ENCODE results near the gene WDR87.
A peak's percentile ranks its signal among the peaks of the same experiment; 100 is the strongest.

The WDR87 gene

DNA sequence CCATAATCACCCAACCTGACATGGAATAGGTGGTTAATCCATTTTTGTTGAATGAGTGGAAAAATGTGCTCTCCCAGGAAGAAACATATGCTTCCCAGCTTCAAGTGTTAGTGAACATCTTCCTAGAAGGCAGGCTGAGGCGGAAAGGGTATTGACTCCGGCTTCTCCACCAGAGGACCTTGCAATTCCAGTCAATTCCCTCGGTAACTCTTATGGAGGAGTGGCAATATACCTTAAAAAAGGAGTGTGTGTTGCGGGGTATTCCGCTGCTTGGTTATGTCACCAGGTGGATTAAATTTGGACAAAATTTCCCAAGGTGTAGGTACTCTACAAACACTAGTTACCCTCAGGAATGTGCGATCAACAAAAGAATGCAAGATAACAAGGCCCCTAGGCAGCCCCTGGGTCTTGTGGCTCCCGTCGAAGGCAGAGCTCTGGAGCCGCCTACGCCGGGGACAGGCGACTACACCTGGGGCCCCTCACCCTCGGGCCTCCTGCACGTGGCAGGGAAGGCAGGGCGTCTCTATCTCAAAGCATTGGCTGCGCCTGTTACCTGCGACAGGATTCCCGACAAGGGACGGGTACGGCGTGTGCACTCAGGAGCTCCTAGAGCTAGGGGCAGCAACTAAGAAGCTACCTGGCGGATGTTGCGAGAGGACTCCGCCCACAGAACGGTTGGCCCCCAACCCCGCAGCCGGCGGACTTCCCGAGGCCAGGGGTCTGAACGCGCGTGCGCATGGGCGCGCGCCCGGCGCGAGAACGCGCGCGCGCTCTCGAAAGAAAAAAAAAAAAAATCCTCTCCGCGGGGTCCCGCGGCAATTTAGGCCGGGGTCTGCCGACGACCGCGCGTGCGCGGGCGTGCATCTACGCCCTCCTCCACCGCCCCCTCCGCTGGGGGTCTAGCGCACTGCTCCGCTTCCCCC lies at the start of gene WDR87:
Gene WDR87, minus strand, starts transcription at position 649 of the 923 bp plus-strand sequence. CDS start 8,355 bp downstream, outside the sequence.
- DNase-seq (ENCODE audit: low spot score), result peak; percentile 61

- DNase-seq (ENCODE audit: low spot score), result no peak
These were observed 49.6 kb upstream of the WDR87 start for GRCh38 chr19:37955986-37956385.

DNA sequence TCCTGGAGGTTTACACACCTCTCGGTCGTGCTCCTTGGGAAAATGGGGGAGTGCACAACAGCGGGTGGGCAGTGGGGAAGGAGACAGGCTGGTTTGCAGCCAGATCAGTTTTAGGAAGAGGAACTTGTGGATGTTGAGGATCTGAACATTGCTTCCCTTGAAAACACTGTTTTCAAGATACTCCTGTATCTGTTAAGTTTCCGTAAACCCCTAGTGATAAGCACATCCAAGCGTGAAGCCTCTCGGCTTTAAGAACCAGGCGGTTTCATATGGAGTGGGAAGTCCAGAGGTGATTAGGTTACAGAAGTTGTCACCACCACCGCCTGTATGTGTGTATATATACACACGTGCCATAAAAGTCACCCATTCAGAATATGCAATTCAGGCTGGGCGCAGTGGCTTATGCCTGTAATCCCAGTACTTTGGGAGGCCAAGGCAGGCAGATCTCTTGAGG lies 48.1 kb upstream of the WDR87 start:
- DNase-seq (ENCODE audit: low spot score), result no peak

DNA sequence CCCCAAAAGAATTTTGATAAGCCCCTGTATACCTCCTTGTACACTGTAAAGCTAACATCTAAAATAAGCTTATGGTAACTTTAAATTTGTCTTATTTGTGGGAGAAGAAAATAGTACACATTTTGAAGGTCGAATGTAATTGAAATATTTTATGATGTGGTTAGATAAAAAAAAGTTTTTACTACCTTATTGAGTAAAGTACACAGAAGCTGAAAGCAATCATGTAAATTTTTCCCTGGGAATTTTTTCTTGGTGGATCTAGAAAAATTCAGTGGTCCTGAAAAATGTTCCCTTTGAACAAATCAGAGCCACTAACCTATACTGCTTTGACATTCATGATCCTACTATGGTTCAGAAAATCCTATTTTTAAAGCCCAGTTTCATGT lies 47.5 kb upstream of the WDR87 start:
- no peak for DNase-seq (ENCODE audit: low spot score)

DNA sequence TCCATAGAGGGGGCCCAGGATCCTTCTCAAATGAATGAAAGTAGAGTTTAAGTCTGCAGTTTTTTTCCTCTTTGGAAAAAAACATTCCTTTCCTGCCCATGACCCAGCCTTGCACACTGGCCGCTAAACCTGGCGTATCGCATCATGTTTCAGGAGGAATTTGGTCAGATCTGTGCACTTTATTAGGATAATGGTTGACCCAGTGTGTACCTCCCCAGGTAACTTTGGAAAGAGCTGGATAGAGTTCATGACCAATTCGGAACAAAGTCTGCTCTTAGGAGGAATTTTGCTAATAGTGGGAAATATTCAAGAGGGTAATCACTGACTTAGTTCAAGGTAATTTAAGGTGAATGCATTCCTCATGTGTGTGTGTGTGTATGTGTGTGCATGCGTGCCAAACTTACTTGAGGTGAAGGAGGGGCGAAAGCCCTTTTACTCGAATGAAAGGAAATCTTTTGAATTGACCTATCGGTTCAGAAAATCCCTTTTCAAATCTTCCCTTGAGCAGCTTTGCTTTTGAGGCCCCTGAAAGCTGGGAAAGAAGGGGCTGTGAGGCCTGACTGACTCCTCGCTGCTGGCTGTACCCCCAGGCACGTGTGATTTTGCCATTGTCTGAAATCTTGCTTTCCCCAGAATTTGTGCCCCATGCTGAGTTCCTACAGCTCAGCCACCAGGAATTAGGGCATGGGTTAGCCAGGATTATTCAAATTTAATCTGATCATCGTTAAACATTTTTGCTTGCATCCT lies 47.0 kb upstream of the WDR87 start:
- peak; percentile 44 for DNase-seq (ENCODE audit: low spot score)

DNA sequence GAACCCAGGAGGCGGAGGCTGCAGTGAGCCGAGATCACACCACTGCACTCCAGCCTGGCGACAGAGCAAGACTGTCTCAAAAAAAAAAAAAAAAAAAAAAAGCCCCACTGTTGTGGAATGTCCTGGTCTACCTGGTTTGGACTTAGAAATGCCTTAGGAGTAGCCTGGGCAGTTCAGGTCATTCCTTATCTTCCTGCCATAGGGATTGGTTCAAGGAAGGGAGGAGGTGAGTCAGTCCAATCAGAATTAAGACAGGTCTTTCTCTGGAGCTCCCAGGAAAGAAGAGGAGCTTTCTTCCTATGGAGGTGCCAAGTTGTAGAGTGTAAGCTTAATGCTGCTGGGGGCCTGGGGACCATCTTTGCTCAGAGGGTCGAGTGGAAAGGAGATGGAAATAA lies 45.4 kb upstream of the WDR87 start:
- no peak for DNase-seq (ENCODE audit: low spot score)

GRCh38 chr19:37950471-37951175 lies 44.2 kb upstream of the WDR87 start:
- no peak for DNase-seq (ENCODE audit: low spot score)

DNA sequence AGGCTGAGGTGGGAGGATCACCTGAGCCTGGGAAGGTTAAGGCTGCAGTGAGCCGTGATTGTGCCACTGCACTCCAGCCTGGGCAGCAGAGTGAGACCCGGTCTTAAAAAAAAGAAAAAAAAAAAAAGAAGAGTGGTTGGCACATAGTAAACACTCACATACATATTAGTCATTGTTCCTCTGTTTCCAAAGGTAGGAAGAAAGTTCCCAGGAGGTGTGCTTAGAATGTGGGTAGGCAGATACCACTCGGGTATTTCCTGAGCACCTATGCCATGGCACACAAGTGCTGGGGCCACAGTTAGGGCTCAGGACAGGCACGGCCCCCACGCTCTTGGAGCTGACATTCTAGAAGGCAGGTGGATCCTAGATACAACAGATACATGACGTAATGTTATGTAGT lies 42.0 kb upstream of the WDR87 start:
- no peak for DNase-seq (ENCODE audit: low spot score)

- DNase-seq (ENCODE audit: low spot score), result no peak
These were observed 41.4 kb upstream of the WDR87 start for GRCh38 chr19:37947778-37948177.

DNA sequence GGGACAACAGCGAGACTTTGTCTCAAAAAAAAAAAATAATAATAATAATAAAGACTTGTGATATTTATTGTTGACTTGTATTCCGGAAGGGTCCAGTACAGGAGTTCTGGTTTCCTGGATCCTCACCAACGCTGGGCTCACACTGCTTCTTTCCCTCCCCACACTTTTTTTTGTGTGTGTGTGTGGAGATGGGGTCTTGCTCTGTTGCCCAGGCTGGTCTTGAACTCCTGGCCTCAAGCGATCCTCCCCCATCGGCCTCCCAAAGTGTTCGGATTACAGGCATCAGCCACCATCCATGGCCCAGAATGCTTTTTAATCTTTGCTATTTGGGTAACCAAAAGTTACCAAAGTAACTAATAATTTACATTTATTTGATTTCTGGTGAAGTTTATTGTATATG lies 39.7 kb upstream of the WDR87 start:
- no peak for DNase-seq (ENCODE audit: low spot score)

GRCh38 chr19:37943480-37943879 lies 37.1 kb upstream of the WDR87 start:
- no peak for DNase-seq (ENCODE audit: low spot score)

DNA sequence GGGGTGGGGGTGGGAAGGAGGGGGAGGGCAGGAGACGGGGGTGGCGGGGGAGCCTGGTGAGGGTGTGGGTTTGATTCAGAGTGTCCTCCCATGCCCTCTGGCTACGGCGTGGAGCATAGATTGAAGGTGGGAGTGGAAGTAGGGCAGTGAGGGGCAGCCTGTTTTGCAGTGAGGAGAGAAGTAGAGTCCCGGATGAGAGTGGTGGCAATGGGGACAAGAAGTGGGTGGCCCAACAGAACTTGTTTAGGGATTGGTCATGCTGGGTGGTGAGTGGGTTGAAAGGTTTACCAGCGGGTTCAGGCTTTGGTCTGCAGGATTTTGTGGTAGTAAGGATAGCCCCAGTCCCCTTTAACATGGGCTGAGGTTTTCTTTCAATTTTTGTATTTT lies 36.1 kb upstream of the WDR87 start:
- DNase-seq (ENCODE audit: low spot score), result no peak

GRCh38 chr19:37941782-37942515 lies 35.6 kb upstream of the WDR87 start:
- no peak for DNase-seq (ENCODE audit: low spot score)

DNA sequence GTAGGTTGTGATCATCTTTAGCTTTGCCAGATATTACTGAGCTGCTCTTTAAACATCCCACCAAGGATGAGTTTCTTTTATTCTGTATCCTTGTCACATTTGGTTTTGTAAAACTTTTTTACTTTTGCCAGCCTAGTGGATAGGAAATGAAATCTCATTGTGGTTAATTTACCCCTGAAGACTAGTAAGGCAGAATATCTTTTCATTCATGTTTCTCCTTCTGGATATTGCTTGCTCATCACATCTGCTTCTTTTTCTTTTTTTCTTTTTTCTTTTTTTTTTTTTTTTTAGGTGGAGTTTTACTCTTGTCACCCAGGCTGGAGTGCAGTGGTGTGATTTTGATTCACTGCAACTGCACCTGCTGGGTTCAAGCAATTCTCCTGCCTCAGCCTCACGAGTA lies 32.0 kb upstream of the WDR87 start:
- no peak for DNase-seq (ENCODE audit: low spot score)

DNA sequence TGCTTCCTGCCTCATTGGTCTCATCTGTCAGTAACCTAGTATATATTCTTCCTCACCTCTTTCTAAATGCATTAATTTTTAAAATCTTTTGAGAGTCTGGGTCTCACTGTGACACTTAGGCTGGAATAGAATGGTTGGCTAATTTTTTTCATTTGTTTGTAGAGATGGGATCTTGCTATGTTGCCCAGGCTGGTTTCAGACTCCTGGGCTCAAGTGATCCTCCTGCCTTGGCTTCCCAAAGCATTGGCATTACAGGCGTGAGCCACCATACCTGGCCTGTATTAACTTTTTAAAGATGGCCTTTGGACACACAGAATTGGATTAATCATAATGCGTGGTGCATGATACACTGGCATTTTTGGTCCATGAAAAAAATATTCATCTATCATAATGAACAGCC lies 30.5 kb upstream of the WDR87 start:
- no peak for DNase-seq (ENCODE audit: low spot score)

- DNase-seq (ENCODE audit: low spot score), result no peak
These were observed 29.8 kb upstream of the WDR87 start for GRCh38 chr19:37936166-37936565.

DNA sequence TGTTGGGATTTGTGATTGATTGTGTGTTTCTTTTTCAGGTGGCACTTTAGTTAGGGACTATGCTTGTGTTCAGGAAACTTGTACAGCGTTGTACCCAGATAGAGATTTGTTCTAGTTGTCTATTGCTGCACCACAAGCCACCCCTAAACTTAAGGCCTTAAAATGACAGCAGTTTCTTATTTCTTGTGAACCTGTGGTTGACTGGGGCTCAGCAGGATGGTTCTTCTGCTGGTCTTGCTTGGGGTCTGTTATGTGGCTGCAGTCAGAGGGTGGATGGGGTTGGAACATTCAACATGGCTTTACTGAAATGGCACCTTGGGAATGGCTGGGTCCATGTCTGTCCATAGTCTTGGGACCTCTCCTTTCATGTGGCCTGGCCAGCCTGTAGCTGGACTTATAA lies 28.9 kb upstream of the WDR87 start:
- DNase-seq (ENCODE audit: low spot score), result no peak

DNA sequence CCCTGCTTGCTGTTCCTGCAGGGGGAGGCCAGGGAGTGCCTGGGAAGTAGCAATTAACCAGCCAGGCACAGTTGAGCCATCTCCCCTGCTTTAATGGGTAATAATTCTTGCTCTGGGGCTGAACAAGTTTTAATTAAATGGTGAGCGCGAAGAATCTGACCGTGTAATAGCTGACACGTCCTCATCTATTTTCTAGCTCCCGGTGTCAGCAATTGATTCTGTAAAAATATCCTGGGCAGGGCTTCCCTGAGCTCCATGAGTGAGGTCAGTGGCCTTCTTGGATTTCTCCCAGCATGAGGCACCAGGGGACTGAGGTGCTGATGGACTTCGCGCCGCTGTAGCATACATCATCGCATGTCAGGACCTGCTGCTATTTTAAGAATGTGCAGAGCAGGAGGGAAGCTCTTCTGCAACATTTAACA lies 27.6 kb upstream of the WDR87 start:
- no peak for DNase-seq (ENCODE audit: low spot score)

DNA sequence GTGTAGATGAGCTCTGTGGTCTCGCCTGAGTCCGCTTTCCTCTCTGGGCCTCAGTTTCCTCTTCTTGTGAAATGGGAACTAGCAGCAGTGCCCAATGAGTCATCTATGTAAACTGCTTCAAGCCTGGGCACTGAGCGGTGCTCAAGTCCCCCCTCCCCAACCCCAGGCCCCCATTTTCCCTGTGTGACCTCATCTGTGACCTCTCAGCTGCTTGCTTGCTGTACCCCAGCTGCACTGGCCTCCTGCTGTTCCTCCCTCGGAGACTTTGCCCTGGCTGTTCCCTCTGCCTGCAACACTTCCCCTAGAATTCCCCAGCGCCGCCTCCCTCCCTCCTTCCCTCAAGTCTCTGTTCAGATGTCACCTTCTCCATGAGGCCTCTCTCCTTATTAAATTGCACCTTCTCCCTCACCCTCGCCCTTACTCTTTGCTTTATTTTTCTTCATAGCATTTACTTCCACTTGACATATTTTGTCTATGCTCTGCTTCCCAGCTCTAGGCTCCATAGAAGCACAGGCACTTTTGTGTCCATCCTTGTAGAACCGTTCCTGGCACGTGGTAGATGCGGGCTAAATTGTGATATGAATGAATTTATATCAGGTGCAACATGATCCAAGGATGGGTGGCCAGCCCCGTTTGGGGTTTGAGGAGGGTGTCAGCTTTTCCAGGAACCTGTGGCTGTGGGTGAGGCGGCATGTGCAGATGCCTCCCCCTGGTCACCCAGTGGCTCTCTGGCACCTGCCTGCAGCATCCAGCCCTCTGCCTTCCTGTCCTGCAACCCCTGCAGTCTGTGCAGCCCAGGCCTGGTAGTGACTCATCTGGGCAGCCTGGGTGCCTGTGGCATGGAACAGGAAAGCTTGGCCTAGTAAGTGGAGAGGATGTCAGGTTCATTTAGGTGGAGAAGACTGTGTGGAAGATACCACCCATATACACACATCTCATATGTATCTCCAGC lies 26.9 kb upstream of the WDR87 start:
- DNase-seq (ENCODE audit: low spot score), result peak; percentile 33

DNA sequence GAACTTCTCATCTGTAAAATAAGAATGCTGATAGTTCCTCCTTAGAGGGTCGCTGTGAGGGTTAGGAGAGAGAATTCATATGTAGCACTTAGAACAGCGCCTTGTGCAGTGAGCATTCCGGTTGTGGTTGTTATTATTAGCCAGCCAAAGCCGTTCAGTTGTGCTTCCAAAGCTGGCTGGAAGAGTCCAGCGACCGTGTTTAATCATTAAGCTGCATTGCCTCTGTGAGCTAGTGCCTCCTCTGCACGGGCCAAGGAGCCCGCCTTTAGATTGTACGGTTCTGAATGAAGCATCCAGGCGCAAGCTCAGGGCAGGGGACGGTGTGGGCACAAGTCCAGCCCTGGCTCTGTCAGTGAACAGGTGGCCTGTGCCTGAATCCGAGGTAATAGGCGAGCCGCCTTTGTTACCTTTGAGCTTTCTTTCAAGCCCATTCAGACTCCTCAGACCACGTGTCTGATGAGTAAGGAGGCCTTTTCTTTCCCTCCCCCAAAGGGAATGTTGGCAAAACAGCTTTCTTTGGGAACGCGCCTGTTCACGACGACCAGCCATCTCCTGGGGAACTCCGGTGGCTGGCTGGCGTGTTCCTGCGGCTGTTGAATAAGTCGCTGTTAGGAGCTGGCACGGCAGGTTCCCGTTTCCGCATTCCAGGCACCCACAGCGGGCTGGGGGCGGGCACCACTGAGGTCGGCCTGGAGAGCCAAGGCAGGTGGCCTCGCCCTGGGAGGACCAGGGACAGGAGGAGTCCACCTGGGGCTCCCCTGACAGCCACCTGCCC lies 25.7 kb upstream of the WDR87 start:
- peak; percentile 64 for DNase-seq (ENCODE audit: low spot score)
